Hematopoietic multipotent progenitor cell treated with erythropoietin and hydrocortisone succinate and interleukin-3 and kit ligand, for 6 days (in vitro differentiated cells): ENCODE results near the gene L3MBTL1.
A peak's percentile ranks its signal among the peaks of the same experiment; 100 is the strongest.

Source experiments
- DNase-seq: peaks from one replicate; pipeline ENCODE4 v3.0.0-alpha.2; 2015

The L3MBTL1 gene

GRCh38 chr20:43590392-43591303 is 83.2 kb downstream of the L3MBTL1 start, which contains the start of gene IFT52:
Gene IFT52 (plus strand): TSS chr20:43590937. CDS start chr20:43594699, 3,762 bp downstream.
- DNase-seq, result peak; percentile 96
